Activated T-cell treated with anti-CD3 and anti-CD28 coated beads, Interleukin-2, amount 50 U/mL, for 1 hour (primary cell): ENCODE measurements around the gene TIMP2.
"Not testable (repeated sequence)": the region's sequence is repeated elsewhere in the genome, so short reads cannot be mapped to it uniquely, and the experiment has no call there.

Experiments
- DNase-seq: peaks from one replicate; pipeline ENCODE4 v3.0.0-alpha.2; 2020

TIMP2 gene

DNA sequence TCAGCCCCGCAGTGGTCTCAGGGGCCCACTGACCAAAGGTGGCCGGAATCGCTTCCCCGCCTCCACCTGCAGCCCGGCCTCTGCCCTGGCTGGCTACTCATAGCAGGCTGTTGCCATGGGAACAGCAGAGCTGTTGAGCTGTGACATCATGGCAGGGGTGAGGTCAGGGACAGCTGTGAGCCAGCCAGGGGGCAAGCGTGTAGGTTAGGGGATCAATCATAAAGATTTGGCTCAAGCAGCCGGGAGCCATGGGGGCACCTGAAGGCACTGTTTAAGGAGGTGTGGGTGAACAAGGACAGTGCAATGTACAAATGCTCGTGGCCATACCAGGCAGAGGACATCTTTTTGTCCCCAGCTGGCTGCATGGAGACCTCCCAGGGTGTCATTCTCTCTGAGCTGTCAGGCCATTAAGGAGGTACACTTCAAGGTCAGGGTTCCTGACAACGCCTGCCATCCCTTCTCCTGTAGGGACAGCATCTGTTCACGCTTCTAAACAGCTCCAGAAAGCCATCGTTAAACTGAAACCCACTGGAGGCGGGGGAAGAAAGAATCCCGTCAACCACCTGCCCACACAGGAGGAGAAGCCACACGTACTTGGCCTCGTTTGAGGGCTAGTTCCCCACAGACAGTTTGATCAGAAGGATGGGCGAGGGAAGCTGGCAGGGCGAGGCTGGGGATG is 21.9 kb downstream of the TIMP2 start, which contains the start of gene CEP295NL:
Gene CEP295NL, minus strand, starts transcription at position 101 of the 679 bp plus-strand sequence. CDS start 1,373 bp downstream, outside the sequence.
- no peak for DNase-seq

DNA sequence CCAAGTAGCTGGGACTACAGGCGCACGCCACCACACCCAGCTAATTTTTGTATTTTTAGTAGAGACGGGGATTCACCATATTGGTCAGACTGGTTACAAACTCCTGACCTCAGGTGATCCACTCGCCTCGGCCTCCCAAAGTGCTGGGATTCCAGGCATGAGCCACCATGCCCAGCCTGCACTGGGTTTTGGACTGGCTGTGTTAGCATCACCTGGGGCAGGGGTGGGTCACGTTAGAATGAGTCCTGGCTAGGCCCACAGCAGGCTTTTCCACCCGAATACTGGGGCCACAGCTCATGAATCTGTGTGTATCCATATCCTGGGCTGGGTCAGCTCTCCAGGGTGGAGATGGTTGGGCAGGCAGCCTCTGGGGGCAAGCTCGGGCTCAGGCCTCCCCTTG is 23.0 kb downstream of the TIMP2 start:
- DNase-seq = not testable (repeated sequence)

DNA sequence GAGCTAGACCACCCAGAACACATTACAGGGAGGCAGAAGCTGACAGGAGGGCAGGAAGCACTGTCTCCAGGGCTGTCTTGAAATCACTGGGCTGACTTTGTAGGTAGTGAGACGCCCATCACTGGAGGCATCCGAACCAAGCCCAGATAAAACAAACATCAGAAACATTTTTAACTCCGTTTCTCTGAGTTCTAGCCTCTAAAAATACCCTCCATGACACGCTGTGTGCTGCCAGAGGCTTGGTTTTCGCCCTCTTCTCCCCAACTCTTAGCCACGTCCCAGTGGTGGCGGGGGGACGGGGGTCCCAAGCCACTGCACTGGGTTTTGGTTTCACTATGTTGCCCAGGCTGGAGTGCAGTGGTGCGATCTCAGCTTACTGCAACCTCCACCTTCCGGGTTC is 23.4 kb downstream of the TIMP2 start:
- no peak for DNase-seq

DNA sequence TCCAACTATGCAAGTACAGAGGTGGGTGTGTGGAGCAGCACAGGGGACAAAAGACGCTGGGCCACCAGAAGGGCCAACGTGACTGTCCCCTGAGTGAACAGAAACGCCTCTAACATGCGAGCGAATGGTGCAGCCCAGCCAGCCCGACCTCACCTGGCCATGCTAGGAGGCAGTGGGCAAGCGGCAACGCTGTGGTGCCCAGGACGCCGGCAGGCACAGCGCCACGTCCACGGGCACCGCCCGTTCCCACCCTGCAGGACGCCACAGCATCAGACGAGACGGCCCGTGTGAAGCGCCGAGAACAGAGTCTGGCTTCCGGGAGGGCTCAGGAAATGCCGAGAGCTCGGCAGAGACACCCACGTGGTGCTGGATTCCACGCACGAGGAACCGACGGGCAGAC is 24.4 kb downstream of the TIMP2 start:
- no peak for DNase-seq

DNA sequence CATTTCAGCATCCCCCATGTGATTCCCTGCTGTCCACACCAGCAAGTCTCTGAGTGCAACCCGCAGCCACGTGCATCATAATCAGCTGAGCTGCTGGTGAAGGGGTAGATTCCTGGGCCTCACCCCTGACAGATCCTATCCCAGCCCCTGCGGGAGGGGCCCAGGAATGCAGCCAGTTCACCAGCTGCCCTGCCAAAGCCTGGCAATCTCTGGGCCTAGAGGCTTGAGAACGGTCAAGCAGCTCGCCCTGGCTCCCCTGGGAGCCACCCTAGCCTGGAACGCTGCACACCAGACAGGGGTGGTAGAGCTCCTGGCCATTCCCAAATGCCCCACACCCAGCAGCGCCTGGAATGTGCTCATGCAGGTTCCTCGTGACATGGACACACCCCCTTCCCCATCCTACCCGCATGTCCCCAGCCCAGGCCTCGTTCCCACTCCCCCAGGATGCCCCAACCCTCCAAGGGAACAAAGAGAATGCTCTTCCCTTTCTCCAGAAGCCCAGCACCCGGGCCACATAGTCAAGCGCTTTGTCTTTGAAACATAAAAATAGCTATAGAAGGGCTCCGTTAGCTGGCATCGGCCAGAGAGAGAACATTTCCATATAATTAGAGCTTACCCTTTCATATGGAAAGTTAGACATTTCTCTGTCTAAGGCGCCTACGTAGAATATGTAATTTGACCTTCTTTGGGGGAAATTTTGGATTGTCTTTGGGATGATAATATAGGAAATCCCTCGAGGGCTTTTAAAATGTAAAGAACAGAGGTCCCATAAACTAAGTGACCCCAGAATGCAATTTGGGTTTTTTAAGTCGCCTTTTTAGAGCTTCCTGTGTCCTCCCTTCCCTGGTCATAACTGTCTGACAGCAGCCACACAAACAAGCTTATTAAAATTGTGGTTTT is 25.6 kb downstream of the TIMP2 start:
- DNase-seq = no peak

DNA sequence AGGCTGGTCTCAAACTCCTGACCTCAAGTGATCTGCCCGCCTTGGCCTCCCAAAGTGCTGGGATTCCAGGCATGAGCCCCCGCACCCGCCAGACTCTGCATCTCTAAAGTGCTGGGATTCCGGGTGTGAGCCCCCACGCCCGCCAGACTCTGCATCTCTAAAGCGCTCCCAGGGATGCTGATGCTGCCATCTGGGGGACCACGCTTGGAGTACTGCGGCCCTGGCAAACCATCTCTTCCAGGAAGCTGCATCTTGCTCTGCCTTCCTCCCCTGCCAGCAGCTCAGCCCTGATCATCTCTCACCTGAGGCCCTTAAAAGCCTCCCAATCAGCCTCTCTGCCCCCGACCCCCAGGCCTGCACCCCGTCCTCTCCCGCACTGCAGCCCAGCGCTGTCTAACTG is 26.2 kb downstream of the TIMP2 start:
- no peak for DNase-seq

DNA sequence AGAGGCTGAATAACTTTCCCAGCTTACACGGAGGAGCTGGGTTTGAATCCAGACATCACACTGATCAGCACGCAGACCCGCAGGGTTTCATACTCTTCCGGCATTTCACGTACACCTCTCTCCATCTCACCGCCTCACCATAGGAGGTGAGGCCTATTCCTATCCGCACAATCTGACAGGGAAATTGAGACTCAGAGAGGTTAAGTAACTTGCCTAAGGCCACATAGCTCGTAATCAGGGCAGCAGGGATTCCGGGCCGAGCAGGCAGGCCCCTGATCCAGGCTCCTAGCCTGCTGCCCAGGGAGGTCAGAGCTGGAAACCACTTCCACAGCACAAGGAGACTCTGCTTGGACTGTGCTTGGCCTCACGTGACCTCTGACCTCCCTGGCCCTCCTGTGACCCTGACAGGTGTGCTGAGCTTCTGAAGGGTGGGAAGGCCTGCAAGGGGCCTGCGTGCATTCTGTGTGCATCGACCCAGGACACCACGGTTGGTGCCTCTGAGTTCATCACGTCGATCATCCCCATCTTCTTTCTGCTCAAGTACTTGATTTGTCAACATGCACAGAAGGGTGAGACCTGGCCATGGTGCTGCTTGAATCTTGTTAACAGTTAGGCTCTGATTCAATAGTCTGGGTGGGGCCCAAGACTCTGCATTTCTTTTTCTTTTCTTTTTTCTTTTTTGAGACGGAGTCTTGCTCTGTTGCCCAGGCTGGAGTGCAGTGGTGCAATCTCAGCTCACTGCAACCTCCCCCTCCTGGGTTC is 26.9 kb downstream of the TIMP2 start:
- no peak for DNase-seq

DNA sequence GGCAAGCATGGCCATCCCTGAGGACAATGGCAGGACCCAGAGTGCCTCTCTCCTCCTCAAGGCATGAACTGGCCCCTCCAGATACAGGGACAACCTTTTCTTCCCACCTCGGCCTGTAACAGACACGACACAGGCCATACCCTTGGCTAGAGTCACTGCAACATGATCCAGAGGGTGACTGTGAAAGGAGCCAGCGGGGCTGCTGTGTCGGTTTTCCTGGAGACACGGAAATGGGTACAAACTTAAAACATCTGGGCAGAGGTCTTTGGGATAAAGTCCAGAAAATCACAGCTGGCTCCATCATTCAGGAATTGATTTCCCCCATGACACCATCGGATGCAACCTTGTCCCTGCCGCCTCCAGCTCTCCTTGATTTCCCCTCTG is 27.5 kb downstream of the TIMP2 start:
- DNase-seq = no peak

DNA sequence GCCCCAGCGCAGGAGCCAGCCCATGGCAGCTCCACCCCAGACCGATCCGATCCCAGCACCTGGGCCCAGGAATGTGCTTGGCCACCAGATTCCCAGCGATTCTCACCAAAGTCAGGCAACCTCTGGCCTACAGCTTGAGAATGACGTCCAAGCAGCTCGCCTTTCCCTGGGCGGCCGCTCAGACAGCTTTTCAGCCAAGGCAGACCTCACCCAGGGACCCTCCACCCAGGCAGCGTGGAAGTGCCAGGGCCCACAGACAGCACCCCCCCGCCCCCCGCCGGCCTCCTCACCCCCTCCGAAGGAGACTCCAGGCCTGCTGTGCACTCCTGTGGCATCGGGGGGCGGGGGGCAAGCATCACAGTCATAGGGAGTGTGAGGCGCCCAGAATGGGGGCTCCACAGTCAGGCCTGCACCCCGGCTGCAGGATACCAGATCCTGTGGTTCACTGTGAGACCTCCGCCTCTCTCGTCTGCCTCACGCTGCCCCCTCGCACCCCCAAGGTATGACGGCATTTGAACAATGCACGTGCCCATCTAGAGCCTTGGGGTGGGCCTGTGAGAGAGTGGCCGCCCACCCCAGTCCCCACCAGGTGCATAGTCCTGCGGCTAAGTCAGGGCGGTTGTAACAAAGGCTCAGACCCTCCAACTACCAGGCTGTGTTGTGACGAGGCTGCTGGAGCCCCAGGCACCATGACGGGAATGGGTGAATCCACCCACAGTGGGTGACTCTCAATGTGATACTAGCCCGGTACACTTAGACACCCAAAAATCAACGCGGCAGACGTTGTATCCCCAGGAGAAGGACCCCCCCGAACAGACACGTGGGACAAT is 28.1 kb downstream of the TIMP2 start:
- no peak for DNase-seq

DNA sequence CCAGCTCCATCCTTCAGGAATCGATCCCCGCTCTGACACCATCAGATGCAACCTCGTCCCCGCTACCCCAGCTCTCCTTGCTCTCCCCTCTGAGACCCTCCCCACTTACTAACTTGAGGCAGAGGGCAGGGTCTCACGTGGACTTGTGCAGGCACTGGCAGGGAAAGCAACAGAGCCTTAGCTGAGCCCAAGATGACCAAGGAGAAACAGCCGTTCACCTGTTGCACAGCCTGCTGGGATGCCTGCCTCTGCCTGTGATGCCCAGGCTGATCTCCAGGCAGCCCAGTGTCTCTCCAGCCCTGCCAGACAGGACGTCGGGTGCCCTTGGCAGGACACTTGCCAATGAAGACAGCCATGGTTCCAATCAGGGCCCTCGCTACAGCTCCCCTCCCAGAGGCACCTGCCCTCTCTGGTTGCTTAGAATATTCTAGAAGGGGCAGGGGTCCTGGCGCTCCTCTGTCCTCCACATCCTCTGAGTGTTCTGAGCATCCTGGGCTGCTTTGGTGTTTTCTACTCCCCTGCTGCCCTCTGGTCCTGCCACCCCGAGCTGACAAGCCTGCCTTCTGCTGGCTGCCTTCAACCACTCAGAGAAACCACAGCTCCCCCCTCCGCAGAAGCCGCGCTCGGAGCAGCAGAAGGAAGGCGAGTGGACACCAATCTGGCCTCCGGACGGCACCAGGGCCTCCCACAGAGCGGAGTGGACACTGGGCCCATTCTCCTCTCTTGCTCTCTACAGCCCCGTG is 28.9 kb downstream of the TIMP2 start:
- no peak for DNase-seq

DNA sequence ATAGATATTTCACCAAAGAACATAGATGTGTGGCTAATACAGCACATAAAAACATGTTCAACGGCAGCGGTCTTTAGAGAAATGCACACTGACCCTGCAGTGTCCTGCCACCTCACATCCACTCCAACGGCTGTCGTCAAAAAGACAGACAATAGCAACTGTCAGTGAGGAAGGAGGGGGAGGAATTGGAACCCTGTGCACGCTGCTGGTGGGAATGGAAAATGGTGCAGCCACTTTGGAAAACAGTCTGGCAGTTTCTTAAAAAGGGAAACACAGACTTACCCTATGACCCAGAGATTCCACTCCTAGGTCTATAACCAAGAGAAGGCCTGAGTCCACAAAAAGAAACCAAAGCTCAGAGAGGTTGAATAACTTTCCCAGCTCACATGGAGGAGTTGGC is 29.9 kb downstream of the TIMP2 start:
- no peak for DNase-seq

DNA sequence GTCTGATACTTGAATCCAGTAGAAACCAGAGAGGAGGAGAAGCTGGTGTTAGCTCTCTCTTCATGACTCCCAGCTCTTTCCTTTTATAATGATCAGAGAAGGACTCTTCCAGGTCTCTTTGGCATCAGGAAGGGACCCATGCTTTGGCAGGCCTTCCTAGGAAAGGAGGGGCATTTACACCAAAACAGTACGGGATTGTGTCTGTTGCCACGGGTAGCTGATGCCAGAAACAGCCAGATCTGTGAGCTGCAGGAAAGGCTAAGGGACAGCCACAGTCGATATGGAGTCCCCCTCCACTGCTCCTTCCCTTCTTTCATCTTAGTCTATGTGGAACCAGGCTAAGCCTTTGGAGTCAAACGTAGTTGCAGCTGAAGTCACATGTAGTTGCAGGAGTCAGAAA is 31.5 kb downstream of the TIMP2 start:
- no peak for DNase-seq

DNA sequence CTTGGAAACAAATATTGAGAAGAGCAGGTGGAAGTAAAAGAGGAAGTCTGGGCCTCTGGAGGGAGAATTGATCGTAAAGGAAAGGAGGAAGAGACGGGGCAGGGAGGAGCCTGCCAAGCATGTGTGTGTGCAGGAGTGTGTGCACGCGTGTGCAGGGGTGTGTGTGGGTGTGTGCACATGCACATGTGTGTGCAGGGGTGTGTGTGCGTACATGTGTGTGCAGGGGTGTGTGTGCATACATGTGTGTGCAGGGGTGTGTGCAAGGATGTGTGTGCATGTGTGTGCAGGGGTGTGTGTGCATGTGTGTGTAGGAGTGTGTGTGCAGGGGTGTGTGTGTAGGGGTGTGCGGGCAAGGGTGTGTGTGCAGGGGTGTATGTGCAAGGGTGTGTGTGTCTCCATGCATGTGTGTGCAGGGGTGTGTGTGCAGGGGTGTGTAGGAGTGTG is 32.2 kb downstream of the TIMP2 start:
- no peak for DNase-seq

DNA sequence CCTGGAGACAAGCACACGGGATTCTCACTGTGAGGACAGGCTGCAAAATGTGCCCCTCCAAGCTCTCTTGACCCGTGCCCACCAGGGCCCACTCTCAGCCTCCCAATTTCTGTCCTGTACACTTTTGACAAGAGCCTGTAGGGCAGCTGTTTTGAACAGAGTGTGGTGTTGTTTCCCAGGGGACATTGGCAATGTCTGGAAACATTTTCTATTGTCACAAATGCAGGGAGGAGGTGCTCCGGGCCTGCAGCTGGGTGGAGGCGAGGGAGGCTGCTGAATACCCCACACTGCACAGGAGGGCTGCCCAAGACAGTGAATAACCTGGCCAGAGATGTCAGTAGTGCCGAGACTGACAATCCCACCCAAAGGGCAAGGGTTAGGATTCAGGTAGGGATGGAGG is 32.7 kb downstream of the TIMP2 start:
- DNase-seq = no peak

DNA sequence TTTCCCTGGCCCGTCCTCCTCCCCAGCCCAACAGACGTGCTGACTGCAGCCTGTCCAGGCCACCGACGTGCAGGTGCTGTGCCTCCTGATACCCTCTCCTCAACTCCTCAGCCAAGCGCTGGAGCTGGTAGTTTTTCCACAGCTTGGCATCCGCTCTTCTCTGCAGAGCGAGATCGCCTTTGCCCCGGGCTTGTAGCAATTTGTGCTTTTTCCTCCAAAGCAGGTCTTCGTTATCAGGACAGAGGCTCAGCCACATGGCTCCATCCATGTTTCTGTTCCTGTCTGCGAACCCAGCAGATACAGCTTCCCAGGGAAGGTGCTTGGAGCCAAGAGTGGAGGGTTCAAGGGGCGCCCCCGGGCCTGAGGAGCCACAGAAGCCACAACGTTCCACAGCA is 33.1 kb downstream of the TIMP2 start:
- no peak for DNase-seq

DNA sequence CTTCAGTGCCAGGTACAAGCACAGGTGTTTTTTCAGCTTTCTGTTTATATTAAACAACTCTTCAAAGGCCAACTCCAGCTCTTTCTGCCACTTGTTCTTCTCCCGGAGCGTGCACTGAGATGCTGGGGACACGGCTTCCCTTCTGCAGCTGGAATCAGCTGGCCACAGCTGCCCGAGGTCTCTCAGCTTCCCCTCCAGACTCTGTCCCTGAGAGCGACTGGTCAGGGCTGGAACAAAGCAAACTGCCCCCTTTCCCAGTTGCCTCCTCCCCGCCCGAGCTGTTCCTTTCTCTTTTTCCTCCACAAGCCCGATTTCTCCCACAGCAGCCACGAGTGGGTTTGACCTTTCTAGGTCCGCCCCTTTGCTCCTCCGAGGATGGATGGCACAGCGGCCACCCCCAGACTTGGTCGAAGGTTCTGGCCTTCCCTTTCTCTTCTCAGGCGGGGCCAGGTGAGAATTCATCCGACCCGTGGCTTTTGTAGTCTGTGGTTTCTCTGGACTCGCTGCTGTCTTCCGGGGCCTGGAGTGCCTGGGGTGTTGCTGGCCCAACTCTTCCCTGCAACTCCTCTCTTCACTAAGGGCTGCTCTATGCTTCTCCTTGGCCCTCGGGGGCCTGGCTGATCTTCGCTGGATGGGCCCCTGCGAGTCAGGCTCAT is 33.7 kb downstream of the TIMP2 start:
- no peak for DNase-seq

DNA sequence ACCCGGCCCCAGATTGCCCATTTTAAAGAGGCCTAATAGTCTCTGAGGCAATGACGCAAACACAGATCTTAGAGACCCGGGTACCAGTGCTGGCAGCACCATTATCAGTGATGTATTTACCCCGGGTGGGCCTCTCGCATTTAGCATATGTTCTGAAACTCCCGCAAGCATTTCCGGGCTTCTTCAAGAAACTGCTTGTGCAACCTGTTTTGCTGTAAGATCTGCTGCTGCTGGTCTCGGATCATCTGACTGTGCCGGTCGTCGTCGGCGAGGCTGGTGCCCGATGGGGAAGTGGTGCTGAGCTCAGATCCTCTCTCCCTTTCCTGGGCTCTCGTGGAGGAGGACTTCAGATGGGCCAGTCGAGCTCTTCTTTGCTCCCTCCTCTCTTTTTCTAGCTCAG is 34.7 kb downstream of the TIMP2 start:
- DNase-seq = peak; percentile 50

DNA sequence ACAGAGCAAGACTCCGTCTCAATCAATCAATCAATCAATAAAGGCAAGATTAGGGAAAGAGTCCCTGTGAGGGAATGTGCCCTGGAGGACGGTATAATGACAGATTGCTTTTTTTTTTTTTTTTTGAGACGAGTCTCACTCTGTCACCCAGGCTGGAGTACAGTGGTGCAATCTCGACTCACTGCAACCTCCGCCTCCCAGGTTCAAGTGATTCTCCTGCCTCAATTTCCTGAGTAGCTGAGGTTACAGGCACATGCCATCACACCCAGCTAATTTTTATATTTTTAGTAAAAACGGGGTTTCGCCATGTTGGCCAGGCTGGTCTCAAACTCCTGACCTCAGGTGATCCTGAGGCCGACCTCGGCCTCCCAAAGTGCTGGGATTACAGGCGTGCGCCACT is 35.1 kb downstream of the TIMP2 start:
- not testable (repeated sequence) for DNase-seq

DNA sequence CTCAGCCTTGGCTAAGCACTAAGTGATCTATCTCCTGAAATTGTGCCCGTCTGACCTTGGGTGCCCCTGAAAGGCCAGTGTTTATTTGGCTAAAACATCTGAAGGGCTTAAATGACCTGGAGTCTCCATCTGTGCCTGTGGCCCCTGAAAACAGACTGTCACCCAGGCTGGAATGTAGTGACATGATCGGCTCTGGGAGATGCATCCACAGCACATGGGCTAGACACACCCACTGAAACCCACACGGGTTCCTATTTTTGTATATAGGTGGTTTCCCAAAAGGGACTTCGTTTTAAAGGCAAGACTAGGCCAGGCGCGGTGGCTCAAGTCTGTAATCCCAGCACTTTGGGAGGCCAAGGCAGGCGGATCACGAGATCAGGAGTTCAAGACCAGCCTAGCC is 35.7 kb downstream of the TIMP2 start:
- no peak for DNase-seq

DNA sequence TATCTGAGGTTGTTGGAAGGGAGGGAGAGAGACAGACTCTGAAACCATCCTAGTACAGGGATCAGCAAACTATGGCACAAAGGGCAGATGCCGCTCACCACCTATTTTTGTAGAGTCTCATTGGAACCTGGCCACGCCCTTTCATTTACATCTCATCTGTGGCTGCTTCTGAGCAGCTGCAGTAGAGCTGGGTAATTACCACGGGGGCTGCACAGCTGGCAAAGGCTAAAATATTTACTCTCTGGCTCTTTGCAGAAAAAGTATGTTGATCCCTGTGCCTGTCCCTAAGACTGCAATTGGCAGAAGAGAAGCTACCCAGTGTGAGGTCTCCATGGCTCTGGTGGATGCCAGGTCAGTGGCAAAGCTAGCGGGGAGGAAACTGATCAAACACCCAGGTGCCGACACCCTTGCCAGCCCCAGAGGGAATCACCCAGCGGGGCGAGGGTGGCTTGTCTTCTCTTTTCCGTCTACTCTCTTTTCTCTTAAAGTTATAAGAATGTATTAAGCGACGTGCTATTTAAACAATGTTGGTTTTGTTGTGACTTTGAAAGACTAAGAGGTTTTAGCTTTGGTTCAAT is 36.2 kb downstream of the TIMP2 start:
- no peak for DNase-seq

DNA sequence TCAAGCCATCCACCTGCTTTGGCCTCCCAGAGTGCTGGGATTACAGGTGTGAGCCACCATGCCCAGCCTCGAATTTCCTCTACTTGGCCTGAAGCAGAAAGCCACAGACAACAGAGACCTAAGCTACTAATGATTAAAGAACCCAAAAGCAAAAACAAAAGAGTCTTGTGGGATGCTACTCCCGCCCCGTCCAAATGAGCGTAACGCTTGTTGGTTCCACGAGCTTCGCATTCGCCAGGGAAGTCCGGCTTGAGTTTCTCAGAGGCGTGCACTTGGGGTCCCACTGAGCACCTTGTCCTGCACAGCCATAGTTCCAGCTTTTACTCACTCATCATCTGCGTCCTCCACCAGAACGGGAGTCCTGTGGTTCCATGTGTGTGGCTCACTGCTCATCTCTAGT is 38.2 kb downstream of the TIMP2 start:
- no peak for DNase-seq
